ENCODE data around the gene GBP1.
"Not testable (repeated sequence)": the region's sequence is repeated elsewhere in the genome, so short reads cannot be mapped to it uniquely, and the experiment has no call there.

GBP1 gene

GRCh38 chr1:89018318-89018717 is 46.7 kb downstream of the GBP1 start:
- not testable (repeated sequence) for FAIRE-seq; DNase-seq (ENCODE audit: insufficient read length, low spot score)

GRCh38 chr1:89008511-89008910 is 56.5 kb downstream of the GBP1 start:
- FAIRE-seq (no peak), DNase-seq (ENCODE audit: insufficient read length, low spot score) (no peak)

GRCh38 chr1:89005286-89006151 is 59.5 kb downstream of the GBP1 start:
- no peak for FAIRE-seq
- DNase-seq (ENCODE audit: insufficient read length, low spot score), result no peak

All from HTR-8/SVneo (cell line).